Loucy (cell line): ENCODE data around the gene IMPG2.

Source experiments
- CTCF ChIP-seq: fragments of 200-600 bp; sonication (generic); conservative IDR thresholded peaks from 2 replicates; pipeline ENCODE4 v1.5.1; 2014; ENCODE audit warnings: mild to moderate bottlenecking, antibody characterized with exemption, low read length
- EZH2phosphoT487 ChIP-seq: fragments of 200-600 bp; IDR thresholded peaks from 2 replicates; pipeline ENCODE4 v1.6.1; 2018; ENCODE audit warnings: antibody characterized with exemption, mild to moderate bottlenecking, moderate library complexity, borderline replicate concordance

- no peak for TF ChIP-seq CTCF
- no peak for TF ChIP-seq EZH2phosphoT487
These were observed 32.1 kb downstream of the IMPG2 start for GRCh38 chr3:101288294-101288693.
